GM18517 (cell line): ENCODE results near the gene ZBTB18.

Source experiments
- ATAC-seq: cut with Tn5 transposase; IDR thresholded peaks from one replicate; pipeline ENCODE4 v1.9.1; 2021; ENCODE audit warnings: mild to moderate bottlenecking, moderate library complexity; ENCODE audit not compliant: unreplicated experiment

ZBTB18 gene

GRCh38 chr1:244087021-244087560 is 36.0 kb downstream of the ZBTB18 start:
- ATAC-seq: no peak

GRCh38 chr1:244087611-244088010 is 36.5 kb downstream of the ZBTB18 start:
- ATAC-seq: no peak

DNA sequence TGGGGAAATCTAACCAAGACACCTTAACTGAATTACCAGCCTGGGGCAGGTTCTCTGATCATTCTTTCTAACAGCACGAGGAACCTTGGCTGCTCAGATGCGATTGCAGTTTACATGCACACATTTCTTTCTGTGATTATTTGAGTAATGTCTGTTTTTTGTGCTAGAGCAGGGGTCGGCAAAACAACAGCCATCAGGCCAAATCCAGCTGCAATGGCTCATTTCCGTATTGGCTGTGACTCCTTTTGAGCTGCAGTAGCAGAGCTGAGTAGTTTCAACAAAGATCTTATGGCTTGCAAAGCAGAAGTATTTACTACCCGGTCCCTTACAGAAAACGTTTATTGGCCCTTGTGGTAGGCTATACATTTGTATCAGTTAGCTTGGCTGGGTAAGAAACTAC is 37.1 kb downstream of the ZBTB18 start:
- no peak for ATAC-seq

GRCh38 chr1:244089561-244089960 is 38.5 kb downstream of the ZBTB18 start:
- no peak for ATAC-seq

DNA sequence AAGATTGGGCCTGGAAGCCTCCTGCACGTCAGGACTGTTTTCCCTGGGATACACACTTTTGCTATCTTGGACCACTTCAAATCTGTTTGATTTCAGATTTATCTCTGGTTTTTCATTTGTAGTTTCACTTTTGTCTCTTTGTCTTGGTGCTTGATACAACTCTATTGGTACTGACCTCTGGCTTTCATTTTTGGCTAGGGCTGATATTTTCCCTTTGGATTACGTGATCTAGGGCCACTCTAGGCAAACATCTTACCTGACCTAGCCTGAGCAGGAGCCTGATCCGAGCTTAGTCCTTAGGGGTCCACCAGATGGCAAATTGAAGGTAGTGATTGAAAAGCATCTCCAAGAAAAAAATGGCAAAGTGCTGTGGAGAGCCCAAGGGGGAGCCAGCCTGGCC is 39.6 kb downstream of the ZBTB18 start:
- ATAC-seq: no peak

DNA sequence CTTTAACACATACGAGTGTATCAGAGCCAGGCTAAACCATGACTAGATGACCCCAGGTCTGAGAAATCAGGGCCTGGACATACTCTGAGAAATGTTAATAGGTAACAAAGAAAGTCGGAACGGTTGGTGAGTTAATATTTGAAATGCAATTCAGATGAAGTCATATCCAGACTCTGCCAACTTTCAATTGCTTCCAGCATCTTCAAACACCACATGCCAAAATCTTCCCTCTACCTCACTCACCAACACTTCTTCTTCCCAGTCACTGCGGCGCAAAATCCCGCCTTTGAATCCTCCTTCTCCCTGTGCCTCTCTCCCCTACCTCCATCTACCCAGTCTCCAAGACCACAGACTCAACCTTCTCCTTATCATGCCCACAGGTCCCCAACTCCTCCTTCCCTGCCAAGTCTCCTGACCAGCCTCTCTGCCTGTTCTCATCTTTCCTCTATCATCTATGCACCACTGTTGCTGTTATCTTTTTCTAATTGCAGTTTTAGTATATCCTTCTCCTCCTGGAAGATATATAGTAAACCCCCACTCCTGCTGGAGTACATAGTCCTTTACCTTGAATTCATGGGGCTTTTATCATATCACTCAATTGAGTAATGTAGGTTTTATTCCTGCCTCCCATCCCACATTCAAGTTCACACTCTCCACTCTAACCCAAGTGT is 41.3 kb downstream of the ZBTB18 start:
- no peak for ATAC-seq

GRCh38 chr1:244092964-244093638 is 42.0 kb downstream of the ZBTB18 start:
- ATAC-seq: no peak

- ATAC-seq: no peak
Measured at GRCh38 chr1:244094880-244095528, 43.9 kb downstream of the ZBTB18 start.

- ATAC-seq: no peak
Measured at GRCh38 chr1:244095529-244095911, 44.4 kb downstream of the ZBTB18 start.

DNA sequence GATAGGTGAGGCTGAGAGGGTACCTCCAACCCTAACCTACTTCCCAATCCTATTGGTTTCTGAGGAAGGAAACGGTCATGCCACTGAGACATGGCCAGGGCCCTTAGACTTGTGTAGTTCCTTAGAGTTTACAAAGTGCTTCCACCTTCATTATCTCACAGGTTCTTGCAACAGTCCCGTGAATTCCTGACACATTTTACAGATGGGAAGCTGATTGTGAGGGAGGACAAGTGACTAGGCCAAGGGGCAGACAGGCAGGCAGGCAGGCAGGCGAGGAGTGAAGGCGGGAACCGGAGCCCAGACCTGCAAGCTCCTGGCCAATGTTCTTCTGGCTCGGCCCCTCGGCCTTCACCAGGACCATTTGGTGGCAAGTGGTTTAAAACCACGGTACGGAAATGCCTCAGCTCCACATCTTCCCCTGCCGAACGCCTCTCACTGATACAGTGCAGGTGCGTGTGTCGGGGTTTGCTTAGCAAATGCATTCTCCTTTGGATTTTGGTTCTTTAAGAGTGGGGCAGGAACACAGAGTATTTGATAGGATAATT is 45.1 kb downstream of the ZBTB18 start:
- no peak for ATAC-seq

GRCh38 chr1:244096691-244097090 is 45.6 kb downstream of the ZBTB18 start:
- ATAC-seq: no peak

DNA sequence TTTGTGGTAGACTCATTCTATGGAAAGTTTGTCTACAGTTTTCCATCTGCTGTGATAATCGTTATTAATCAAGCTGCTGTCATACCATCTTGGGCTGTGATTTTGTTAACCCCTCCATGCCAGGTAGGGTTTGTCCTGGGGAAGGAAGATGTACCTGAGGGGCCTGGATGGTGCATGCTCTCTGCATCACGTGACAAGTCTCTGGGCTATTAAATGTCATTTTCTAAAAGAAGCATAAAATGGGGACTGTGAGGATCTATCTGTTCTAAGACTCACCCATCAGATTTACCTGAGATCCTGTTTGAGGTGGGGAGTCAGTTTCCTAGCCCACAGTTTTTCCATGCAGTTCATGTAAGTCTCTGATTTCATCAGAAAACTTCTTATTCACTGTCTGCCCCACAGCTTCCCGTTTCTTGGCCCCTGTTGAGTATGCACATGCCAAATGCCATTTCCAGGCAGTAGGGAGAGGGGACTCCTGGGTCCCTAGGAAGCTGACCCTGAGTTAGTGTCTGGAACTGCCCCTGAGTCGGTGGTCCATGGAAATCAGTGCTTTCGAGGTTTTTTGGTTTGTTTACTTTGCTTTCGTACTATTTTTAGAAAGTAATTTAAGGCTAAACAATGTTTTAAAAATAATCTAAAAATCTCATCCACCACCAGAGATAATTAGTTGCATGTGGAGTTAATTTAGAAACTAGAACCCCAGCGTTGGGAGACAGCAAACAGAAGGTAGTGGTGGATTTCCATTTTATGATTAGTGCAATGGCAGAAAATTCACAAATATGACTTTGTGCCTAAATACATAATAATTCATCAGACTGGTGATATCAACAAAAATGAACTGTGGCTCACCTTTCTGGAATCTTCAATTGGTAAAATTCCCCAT is 46.7 kb downstream of the ZBTB18 start:
- no peak for ATAC-seq

- no peak for ATAC-seq
Measured at GRCh38 chr1:244099258-244099930, 48.3 kb downstream of the ZBTB18 start.

- ATAC-seq: no peak
Measured at GRCh38 chr1:244100276-244100675, 49.2 kb downstream of the ZBTB18 start.

- no peak for ATAC-seq
Measured at GRCh38 chr1:244100704-244101453, 49.8 kb downstream of the ZBTB18 start.

DNA sequence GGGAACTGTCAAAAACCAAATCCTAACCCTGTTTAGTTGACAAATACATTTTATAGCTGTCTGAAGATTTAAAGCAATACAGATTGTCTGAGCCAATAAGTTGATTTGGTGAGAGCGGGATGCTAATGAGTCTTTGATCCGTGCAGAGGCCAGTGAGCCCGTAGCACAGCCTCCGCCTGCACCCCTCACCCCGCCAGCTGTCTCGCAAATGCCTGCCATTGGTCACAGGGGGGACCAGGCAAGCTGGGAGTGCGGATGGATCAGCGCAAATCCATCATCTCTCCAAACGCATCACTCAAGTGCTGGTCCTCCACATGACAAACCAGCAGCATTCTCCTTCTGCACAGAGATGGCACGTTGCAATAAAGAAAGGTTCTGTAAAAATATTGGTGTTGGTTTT is 51.0 kb downstream of the ZBTB18 start:
- ATAC-seq: no peak

DNA sequence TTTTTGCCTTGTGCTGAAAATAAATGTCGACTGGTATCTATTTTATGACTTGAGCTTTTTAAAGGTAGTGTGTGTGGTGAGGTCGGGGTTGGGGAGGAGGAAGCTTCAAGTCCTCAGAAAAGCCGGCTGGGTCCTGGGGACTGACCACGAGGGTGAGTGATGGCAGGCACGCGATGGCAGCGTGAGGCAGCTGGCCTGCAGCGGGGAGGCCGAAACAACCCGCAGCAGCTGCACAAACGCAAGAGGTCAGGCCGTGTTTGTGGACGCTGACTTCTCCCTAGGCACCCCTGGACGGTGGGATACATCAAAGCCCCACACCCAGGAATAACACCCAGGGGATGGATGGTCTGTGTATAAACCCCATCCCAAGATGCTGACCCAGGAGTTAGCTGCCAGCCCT is 51.4 kb downstream of the ZBTB18 start:
- no peak for ATAC-seq

DNA sequence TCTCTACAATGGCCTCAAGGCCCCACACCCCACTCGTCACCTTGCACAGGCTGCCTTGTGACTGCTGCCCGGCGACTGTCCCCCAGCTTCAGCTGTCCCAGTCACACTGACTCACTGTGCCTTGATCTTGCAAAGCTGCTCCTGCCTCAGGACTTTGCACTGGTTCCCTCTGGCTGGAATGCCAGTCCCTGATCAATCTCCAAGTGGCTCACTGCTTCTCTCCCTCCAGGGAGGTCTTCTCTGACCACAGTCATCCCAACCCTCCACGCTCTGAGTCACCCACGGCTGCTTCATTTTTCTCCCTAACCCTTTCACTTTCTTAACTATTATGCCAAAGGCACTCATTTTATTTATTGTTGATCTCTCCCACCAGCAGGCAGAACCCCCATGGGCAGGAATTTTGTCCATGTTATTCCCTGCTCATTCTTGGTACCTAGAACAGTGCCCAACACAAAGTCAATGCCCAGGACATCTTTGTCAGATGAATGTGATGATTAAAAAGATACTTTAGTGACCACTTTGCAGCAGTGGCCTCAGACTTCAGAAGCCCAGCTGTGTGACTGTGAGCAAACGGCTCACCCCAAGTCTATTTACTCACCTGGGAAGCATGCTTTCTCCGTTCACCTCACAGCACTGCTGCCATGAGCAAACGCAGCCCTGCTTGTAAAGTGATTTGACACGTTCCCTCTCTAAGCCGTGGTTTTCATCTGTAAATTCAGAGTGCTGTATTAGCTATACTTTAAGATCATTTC is 53.4 kb downstream of the ZBTB18 start:
- ATAC-seq: no peak

DNA sequence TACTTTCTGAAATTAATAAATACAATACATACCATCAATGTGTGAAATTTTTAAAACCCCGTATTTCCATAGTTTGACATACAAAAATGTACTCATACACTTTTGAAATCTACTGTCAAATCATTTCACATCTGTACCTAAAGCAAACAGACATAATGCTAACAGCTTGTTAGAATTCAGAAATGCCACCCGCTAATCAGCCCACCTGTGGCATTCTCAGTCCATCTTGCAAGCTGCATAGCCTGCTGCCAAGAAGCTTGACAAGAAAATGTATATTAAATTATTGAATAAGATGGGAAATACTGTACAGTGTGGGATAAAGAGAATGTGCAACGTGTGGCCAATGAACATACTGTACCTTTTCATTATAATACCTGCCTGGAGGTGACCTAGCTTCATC is 55.1 kb downstream of the ZBTB18 start:
- no peak for ATAC-seq
